Right renal cortex interstitium (tissue), 3 donors: ENCODE measurements around the gene CXCL14. TPM values are rescaled to one million over a fixed set of nuclear protein-coding genes. Genes with fewer than 3 reads are reported as not detected.
A peak's percentile ranks its signal among the peaks of the same experiment; 100 is the strongest.

Experiments used
- DNase-seq, 3 donors: peaks; one replicate each; pipeline ENCODE4 v3.0.0-alpha.2; 2013; ENCODE audit warnings: low read depth in 3 of 3, low spot score in 2 of 3
- polyA plus RNA-seq, 3 donors: library from polyadenylated mRNA; unstranded; fragments of 120-200 nt; gene quantifications; one replicate each; pipeline ENCODE4 v1.2.1, GENCODE V29; 2013; ENCODE audit not compliant: insufficient read length in 3 of 3

The CXCL14 gene
- polyA plus RNA-seq, 3 donors = 18.4 to 54.0 (median 36.6) TPM

DNA sequence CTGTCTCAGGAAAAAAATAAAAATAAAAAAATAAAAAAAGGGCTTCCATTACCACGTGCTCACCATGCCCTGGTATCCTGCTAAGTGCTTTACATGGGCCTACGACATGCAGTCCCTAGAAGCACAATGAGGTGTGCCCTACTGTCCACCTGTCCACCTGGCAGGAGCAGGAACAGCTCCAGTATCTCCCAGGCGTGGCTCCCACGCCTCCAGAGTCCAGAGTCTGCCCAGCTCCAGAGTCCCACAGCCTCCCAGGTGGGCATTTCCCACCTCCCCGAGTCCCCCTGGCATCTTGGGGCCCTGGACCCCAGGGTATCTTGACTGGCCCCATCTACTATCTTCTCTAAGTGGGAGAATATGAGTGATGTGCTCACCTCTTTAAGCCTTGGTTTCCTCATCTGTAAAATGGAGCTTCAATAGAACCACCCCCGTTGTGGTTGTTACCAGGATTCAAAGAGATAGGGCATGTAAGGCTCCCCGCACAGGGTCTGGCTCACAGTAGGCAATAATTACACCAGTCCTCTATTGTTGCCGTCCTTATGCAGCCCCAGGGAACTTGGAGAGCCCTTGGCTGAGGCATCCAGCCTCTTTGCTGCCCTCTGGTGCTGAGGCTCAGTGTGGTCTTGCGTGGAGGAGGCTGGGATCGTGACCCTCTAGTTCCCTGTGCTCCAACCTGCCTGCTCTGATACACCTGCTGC, 8.9 kb downstream of the CXCL14 start:
- no peak for DNase-seq

DNA sequence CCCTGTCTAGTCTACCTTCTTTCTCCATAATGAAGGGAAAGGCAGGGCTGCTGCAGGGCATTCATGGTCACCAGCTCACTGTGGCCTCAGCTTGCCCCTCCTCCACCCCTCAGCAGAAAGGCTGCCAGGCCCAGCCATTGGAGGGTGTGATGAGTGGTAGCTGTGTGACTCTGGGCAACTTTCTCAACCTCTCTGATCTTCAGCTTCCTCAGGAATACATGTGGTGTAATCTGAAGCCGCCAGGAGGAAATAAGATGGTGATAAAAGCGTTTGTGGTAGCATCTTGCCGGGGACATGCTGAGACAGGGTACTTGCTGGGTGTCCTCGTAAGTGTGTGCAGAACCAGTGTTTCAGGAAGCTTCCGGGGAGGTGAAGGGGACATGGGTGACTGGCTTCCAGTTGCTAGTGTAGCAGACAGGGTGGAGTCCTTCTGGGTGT, 9.8 kb downstream of the CXCL14 start:
- DNase-seq = no peak

DNA sequence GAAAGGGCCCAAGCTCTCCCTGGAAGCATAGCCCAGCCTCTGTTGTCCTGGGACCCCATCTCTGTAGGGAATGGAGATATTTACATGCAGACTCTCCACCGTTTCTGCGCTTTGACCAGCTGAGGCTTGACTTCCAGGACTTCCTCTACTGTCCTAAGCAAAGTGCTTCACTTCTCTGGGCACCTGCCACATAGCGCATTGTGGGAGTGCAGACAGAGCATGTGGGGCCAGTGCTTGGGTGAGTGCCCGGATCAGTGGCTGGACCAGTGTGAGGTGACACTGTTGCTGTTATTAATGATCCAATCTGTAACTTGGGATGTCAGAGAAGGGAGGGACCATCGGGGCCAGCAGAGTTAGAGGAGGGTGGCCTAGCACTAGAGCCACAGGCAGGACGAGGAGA, 10.5 kb downstream of the CXCL14 start:
- DNase-seq = no peak

DNA sequence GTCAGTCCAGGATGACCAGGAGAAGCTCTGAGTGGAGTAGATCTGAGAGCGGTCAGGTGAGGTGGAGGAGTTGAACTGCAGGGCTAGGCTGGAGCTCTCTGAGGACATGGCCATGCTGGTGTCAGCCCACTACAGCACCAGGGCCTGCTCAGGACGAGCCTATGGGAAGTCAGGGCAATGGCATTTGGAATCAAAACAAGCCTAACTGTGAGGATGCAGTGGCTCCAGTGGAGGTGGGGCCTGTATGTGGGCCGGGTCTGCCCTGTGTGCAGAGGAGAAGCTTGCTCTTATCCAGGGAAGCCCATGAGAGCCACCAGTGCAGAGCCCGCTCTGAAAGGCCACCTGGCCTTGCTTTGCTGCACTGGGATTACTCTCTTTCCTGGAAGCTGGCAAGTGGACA, 11.1 kb downstream of the CXCL14 start:
- no peak for DNase-seq

DNA sequence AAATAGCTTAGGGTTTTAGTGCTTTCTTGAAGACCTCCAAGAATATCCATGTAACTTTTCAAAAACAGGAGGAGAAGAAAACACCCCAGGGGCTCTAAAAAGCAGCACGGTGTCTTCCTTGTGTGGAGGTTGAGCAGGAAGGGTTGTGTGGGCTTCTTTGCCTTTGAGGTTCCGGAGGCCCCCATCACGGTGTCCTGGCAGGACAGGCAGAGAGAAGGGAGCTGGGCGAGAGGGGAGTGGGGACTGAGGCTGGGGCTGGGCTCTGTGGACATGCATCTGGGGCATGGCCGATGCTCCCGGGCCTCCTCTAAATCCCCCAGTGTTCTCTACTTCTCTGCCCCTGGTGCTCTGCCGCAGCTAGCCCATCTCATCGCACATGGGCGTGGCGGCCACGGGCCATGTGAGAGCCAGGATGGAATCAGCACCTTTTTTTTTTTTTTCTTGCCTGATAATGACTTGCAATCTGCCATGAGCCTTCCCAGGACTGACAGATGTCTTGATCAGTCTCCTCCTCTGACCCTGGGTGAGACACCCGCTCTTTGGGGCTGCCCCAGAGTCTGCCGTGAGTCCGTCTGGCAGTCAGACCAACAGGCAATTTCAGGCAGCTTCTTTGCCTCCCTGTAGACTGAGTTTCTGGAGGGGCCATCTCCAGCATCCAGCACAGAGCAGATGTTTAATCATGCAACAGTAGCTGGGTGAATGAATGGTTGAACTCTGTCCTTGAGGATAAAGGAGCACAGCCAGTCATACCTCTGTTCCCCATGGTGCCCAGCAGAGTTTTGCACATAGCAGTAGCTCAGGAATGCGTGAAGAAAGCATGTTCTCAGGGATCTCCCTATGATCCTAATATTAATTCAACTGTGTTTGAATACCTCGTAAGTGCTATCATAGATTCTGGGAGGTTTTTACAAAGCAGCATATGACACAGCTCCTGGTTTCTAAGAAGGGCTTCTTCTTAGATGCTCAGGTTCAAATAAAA, 12.1 kb downstream of the CXCL14 start:
- DNase-seq = no peak

DNA sequence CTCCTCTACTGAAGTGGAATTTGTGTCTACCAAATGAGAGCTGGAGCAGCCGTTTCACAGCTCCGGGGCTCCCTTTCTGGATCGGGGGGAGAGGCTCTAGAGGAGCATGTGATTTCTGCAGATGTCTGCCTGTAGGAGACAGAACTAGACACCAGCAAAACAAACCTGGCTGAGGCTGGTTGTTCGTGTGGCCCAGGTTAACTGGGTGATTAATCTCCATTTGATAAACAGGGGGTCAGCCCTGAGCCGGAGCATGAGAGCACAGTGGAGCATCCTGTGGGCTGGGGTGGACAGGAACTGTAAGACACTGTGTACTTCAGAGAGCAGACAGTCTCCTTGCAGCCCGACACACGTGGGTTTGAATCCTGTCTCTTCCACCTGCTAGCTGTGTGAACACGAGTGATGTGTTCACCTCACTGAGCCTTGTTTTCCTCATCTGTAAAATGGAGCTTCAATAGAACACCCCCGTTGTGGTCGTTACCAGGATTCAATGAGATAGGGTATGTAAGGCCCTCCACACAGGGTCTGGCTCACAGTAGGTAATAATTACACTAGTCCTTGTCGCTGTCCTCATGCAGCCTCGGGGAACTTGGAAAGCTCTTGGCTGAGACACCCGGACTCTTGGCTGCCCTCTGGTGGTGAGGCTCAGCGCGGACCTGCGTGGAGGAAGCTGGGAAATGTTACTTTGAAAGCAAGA, 12.9 kb downstream of the CXCL14 start:
- no peak for DNase-seq

DNA sequence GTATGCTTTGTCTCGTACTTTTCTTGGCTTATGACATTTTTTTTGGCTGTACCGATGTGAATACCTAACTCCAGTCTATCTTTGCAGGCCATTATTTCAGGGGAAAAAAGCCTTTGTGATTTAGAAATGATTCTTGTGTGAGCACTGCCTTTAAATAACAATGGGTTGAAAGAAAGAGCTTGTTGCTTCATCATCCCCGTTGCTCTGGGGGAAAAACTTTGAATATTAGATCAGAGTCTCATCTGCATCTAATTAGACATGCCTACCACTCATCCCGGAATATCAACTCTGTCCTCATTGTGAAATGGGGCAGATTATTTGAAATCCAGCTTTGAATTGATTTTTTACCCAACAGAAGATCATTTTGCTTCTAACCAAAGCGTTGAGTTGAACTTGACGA, 13.5 kb downstream of the CXCL14 start:
- no peak for DNase-seq

DNA sequence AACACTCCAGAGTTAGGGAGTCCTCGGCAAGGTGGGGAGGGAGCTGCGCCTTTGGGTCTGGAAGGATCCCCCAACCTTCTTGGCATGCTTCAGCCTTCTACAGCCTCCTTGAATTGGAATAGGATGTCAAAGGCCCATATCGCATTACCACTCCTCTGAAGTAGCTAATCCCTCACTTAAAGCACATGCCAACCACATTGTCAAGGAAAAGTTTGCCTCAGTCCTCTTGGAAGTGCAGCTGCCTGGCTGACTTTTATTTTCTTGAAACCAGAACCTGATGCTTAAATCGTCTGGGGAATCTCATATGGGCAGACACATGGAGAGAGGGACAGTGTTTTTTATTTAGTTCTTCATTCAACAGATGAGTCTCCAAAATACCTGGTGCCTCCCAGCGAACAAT, 14.5 kb downstream of the CXCL14 start:
- no peak for DNase-seq

DNA sequence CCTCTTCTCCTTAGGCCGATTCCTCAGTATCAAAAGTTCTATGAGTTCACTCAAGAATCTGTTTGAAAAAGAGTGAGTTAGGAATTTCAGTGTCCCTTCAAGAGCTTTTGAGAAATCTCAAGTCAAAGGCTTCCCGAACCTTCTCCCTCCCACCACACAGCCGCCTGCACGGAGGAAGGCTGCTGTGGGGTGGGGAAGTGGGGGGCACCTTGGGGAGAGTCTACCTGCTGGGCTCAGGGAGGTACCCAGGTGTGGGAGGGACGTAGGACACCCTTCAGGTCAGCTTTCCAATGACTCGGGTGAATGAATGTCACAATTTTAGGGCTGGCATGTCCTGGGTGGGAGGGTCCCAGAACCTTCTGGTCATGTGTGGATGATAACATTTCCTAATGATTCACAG, 17.5 kb downstream of the CXCL14 start:
- no peak for DNase-seq

DNA sequence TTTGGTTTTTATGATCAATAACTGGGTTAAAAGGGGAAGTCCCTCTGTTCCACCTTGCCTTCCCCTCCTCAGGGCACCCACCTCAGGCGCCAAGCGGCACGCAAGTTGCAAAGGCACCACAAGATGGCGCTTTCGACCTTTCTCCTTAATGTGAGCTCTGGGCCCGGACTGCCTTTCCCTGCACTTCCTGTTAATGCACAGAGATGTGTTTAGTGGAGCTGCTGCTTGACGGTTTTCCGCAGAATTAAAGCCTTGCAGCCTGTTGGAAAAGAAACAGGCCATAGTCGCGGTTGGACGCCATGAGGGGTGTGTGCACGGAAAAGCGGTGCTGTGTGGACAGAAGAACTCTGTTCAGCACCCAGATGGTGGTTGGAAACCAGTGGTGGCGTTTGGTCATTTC, 17.9 kb downstream of the CXCL14 start:
- DNase-seq = peak; percentile 55 to 77 (median 64)

DNA sequence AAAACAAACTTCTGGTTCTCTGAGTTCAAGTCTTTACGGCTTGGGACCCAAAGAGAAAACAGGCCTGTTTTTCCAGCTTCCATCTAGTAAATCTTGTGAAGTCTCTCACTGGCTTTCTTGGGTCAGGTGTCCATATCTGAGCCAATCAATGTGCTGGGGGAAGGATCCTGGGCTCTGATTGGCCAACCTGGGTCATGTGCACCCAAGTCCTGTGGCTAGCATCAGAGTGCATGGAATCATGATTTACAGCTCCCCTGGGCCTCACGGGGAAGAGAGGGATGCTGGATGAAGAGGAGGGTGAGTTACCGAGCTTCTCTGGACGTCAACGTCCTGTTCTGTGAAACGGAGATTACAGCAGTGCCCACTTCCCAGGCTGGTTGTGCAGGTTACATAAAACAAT, 19.4 kb downstream of the CXCL14 start:
- no peak for DNase-seq

DNA sequence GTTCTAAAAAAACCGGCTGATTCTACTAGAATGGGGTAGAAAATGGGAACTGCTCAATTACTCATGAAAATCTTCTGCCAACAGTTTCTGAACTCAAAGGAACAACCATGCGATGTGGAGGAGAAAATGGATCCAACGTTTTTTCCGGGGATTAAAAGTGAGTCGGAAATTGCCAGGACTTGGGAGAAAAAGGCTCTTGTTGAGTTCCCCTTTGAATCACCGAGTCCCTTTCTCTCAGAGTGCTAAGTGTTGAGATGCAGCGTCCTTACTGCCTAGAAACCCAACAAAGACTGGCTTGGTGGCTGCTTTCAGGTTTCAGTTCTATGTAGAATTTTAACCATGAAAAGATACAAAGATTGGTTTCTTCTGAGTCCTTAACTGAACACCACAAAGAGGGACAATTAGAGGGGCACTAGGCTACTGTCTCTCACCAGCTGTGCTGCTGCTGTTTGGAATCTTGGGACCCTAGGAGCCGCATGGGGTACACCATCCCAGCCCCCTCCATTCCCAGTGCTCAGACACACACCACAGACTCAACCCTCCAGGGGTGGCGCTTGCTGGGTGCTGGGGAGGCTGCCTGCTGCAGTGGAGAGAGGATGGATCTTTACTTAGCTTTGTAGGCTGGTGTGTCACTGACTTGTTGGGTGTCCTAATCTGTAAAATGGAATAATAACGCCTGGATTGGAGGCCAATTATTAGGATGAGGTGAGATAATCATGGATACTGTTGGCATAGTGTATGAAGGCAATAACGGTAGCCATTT, 21.5 kb downstream of the CXCL14 start:
- no peak for DNase-seq

DNA sequence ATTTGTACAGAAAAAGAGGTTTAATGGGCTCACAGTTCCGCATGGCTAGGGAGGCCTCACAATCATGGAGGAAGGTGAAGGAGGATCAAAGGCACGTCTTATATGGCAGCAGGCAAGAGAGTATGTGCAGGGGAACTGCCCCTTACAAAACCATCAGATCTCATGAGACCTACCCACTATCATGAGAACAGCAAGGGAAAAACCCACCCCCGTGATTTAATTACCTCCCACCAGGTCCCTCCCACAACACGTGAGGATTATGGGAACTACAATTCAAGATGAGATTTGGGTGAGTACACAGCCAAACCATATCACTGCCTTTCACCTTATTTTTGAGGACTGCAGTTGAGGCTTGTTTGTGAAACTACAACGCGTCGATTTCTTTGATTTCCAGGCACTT, 22.2 kb downstream of the CXCL14 start:
- no peak for DNase-seq

DNA sequence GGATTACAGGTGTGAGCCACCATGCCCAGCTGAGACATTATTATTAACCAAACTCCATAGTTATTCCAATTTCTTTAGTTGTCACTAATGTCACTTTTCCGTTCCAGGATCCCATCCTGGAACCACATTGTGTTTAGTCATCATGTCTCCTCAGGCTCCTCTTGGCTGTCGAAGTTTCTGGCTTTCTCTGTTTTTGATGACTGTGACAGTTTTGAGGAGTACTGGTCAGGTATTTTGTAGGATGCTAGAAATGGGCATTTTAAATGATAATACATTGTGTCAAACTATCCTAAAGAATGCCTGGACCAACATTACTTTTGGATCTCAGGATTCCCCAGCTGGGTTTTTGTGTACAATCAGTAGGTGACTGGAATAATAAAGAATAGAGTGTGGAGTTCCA, 23.3 kb downstream of the CXCL14 start:
- no peak for DNase-seq

DNA sequence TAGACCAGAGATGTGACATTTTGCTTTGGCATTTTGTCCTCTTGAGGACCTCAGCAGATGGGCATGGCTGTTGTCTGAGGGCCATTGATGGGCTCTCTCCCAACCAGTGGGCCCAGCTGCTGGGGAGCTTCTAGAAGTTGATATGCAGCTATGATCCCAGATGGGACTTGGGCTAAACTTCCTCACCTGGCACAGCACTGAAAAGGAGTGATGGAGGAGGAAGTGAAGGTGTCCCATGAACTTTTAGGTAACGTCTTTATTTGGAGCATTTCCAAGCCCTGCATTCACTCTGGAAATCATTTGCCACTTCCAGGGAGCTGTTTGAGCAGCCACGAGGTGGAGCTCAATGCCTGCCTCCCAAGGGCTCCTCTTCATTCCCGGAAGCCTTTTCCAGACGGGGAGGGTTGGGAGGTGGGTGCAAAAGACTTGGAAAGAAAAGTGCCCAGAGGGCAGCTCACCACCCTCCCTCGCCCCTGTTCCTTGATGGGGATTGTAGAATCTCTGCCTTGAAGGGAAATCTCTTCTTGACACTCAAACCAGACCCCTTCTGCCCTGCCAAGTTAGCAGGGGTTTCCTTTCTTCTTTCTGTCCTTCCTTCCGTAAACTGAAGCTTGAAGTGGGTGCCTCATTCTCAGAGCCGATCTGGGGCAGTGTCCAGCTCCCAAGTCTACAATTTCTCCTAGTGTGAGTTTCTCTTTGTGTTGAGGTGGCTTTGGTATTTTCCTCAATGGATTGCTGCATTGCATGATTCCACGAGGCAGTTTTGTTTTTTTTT, 24.9 kb downstream of the CXCL14 start:
- no peak for DNase-seq

DNA sequence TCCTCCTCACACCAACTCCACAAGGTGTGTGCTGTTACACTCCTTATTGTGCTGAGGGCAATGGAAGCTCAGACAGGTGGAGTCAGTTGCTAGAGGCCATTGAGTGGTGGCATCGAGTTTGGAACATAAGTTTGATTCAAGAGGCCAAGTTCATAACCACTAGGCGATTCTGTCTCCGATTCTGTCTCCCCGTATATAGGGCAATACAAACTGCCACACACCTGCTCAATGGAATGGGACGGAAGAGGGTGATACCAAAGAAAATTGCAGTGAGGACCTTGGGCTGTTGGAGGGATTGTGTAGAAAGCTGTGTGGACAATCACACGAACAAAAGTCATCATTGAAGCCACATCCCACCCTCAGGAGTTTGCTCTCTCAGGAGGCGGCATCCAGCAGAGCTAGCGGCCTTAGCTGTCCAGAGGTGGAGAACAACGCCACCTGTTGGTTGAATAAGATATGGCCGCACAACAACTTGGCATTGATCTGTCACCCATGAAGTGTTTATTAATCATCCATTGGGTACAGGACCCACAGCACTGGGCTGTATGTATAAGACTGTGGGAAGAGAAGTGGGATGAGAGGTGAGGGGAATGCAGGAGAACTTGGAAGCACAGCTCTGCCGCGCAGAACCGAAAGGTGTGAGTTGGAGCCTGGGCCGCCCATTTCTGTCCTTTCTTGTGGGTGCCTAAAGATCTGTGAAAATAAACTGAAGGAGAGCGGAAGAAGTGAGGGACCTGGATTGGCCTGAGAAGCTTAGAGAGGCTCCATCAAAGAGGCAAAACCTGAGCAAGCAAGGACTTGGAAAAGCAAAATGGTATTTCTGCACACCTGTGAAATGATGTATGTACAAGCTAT, 27.0 kb downstream of the CXCL14 start:
- DNase-seq = peak in 1 of 3 donors; percentile 56

DNA sequence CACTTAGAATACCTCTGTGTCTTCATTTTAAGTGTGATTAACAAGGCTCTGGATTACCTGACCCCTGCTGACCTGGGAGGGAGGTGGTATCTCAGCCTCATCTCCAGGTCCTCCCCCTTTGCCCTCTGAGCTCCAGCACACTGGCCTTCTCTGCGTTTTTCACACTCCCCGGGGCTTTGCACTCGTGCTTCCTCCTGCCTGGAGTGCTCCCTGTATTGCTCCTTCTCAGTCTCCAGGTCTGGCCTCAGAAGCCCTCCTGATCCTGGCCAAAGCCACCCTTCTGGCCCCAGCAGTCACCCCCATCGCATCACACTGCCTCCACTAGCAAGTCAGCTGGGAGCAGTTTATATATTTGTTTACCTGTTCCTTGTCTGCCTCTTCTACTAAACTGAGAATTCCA, 29.4 kb downstream of the CXCL14 start:
- DNase-seq = no peak

DNA sequence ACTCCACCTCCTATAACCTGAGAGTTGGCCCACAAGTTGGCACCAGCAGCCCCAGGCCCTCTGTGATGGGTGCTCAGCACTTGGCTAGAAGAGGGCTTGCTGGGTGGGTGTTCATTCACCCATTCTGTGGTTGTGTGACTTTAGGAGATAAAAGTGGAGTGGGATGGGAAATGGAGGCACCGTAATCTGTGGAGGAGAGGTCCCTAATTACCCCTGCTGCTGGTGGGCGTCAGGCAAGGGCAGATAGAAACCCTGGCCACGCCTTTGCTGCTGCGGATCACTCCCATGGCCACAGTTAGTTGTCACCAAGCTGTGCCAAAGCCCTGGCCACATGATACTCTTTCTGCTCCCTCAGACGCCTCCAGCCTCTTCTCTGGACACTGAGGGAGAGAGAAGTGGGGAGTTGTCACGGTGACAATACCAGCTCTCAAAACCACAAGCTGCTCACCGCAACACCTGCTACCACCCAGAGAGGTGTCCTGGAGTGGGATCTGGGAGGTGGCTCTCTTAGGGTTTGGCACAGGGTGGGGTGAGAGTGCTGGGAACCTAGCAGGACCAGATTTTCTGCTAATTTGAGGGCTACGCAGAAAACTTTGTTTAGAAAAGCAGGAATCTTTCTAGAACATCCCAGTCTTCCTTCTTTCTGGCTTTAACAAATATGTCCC, 31.1 kb downstream of the CXCL14 start:
- DNase-seq = no peak
